MM.1S (cell line): ENCODE data around the gene DPYSL4.

ENCODE experiments used
- CTCF ChIP-seq: fragments of 300-600 bp; sonication (generic); IDR thresholded peaks from 2 replicates; pipeline ENCODE4 v1.5.1; 2016; ENCODE audit warnings: antibody characterized with exemption, low read length, mixed read lengths
- EZH2 ChIP-seq: fragments of 300-600 bp; sonication (generic); optimal IDR thresholded peaks from 2 replicates; pipeline ENCODE3; 2017; ENCODE audit warnings: low read depth, mild to moderate bottlenecking, antibody characterized with exemption, low read length, mixed read lengths
- EZH2phosphoT487 ChIP-seq: fragments of 300-600 bp; sonication (generic); IDR thresholded peaks from 2 replicates; pipeline ENCODE4 v1.6.1; 2018; ENCODE audit warnings: antibody characterized with exemption, low read length

GRCh38 chr10:132146941-132147915 is 39.5 kb upstream of the DPYSL4 start:
- TF ChIP-seq CTCF (no peak), EZH2 (no peak), EZH2phosphoT487 (no peak)
